CD14-positive monocyte (primary cell): ENCODE results near the gene MEI4. TPM values are rescaled to one million over a fixed set of nuclear protein-coding genes. Genes with fewer than 3 reads are reported as not detected.

Experiments used
- DNase-seq, 3 donors: peaks; one replicate each; pipeline ENCODE4 v3.0.0-alpha.2; 2011 to 2022
- H2AFZ ChIP-seq: 2 replicates; pipeline ENCODE4 v1.6.0; 2012; ENCODE audit warnings: mild to moderate bottlenecking, low read depth, low read length, inconsistent platforms; ENCODE audit not compliant: insufficient read depth, poor library complexity, severe bottlenecking
- H3K27ac ChIP-seq, 2 donors: 1 replicate in 1 of 2; 2 replicates in 1 of 2; pipeline ENCODE4 v1.5.1; 2012 to 2013; ENCODE audit warnings: low read length in 2 of 2, control low read depth in 1 of 2, inconsistent platforms in 1 of 2, low read depth in 1 of 2, mild to moderate bottlenecking in 1 of 2
- H3K27me3 ChIP-seq, 2 donors: one replicate each; pipeline versions ENCODE4 v1.6.0 to v1.6.1; 2011 to 2013; ENCODE audit warnings: low read length in 2 of 2; ENCODE audit not compliant: control insufficient read depth in 2 of 2, insufficient read depth in 2 of 2
- H3K36me3 ChIP-seq, 2 donors: replicated peaks in 1 of 2; 1 replicate in 1 of 2; 2 replicates in 1 of 2; pipeline versions ENCODE4 v1.5.1 to v1.6.1; 2012 to 2013; ENCODE audit warnings: low read length in 2 of 2, control low read depth in 1 of 2, inconsistent platforms in 1 of 2, mild to moderate bottlenecking in 1 of 2; ENCODE audit not compliant: insufficient read depth in 2 of 2, control insufficient read depth in 1 of 2
- H3K4me1 ChIP-seq, 2 donors: 1 replicate in 1 of 2; 2 replicates in 1 of 2; pipeline versions ENCODE4 v1.5.1 to v1.6.1; 2012 to 2013; ENCODE audit warnings: low read length in 2 of 2, control low read depth in 1 of 2, inconsistent platforms in 1 of 2, mild to moderate bottlenecking in 1 of 2, moderate library complexity in 1 of 2; ENCODE audit not compliant: insufficient read depth in 2 of 2, control insufficient read depth in 1 of 2
- H3K4me2 ChIP-seq: replicated peaks from 2 replicates; pipeline ENCODE3; 2012; ENCODE audit warnings: low read length, moderate library complexity, mild to moderate bottlenecking; ENCODE audit not compliant: poor library complexity, severe bottlenecking; ENCODE audit errors: extremely low read depth
- H3K4me3 ChIP-seq, 3 experiments: fragments of 200-600 bp in 1 of 3; sonication (generic) in 1 of 3; replicated peaks in 1 of 3; 1 replicate in 2 of 3; 2 replicates in 1 of 3; pipeline ENCODE4 v1.5.1; 2011 to 2013; ENCODE audit warnings: low read length in 3 of 3, mild to moderate bottlenecking in 3 of 3, control low read depth in 2 of 3, low read depth in 2 of 3, inconsistent platforms in 1 of 3, moderate library complexity in 1 of 3
- H3K79me2 ChIP-seq: 2 replicates; pipeline ENCODE4 v1.6.0; 2012; ENCODE audit warnings: mild to moderate bottlenecking, control low read depth, inconsistent platforms, low read length, moderate library complexity; ENCODE audit not compliant: insufficient read depth
- H3K9ac ChIP-seq: 2 replicates; pipeline ENCODE4 v1.6.0; 2017; ENCODE audit warnings: low read length, mild to moderate bottlenecking; ENCODE audit not compliant: insufficient read depth, poor library complexity, severe bottlenecking
- H3K9me3 ChIP-seq, 2 donors: replicated peaks in 1 of 2; 1 replicate in 1 of 2; 2 replicates in 1 of 2; pipeline versions ENCODE4 v1.5.1 to v1.6.1; 2012 to 2013; ENCODE audit warnings: low read length in 2 of 2, control low read depth in 1 of 2; ENCODE audit not compliant: control insufficient read depth in 1 of 2, insufficient read depth in 1 of 2
- H4K20me1 ChIP-seq: 2 replicates; pipeline ENCODE4 v1.6.0; 2012; ENCODE audit warnings: mild to moderate bottlenecking, low read length, control low read depth, moderate library complexity; ENCODE audit not compliant: insufficient read depth
- H3K27ac Mint-ChIP-seq, 7 donors: one replicate each; pipeline ENCODE4 v1.8.0; 2020; ENCODE audit warnings: mild to moderate bottlenecking in 7 of 7, mixed read lengths in 7 of 7, moderate library complexity in 6 of 7, inconsistent platforms in 2 of 7
- H3K27me3 Mint-ChIP-seq, 3 donors: one replicate each; pipeline ENCODE4 v1.8.0; 2021 to 2022; ENCODE audit warnings: low read depth in 3 of 3, mild to moderate bottlenecking in 3 of 3, mixed read lengths in 3 of 3, moderate library complexity in 3 of 3, inconsistent platforms in 1 of 3
- H3K36me3 Mint-ChIP-seq, 2 donors: one replicate each; pipeline ENCODE4 v1.8.0; 2020; ENCODE audit warnings: mixed read lengths in 2 of 2, inconsistent platforms in 1 of 2, mild to moderate bottlenecking in 1 of 2
- H3K4me1 Mint-ChIP-seq: one replicate; pipeline ENCODE4 v1.8.0; 2020; ENCODE audit warnings: mild to moderate bottlenecking, mixed read lengths
- H3K4me3 Mint-ChIP-seq, 2 donors: one replicate each; pipeline ENCODE4 v1.8.0; 2020; ENCODE audit warnings: mild to moderate bottlenecking in 2 of 2, mixed read lengths in 2 of 2, moderate library complexity in 1 of 2
- H3K9me3 Mint-ChIP-seq, 7 donors: one replicate each; pipeline ENCODE4 v1.8.0; 2020 to 2022; ENCODE audit warnings: mixed read lengths in 7 of 7, mild to moderate bottlenecking in 6 of 7, moderate library complexity in 6 of 7, inconsistent platforms in 2 of 7
- WGBS: methylation state at CpG from one replicate; pipeline ENCODE4 v1.1.5; 2013; ENCODE audit warnings: missing lambda C conversion rate; ENCODE audit not compliant: insufficient coverage; 5-methylcytosine and 5-hydroxymethylcytosine counted together
- intact Hi-C, 2 donors: fragments of 100-400 bp; cut with micrococcal nuclease; formaldehyde crosslinking; loops; one replicate each; pipeline versions ENCODE4 v1.15.0 to v1.15.1; 2023
- polyA plus RNA-seq, 3 donors: library from polyadenylated mRNA; depleted of rRNA in 1 of 3; unstranded in 2 of 3; stranded (reverse) in 1 of 3; fragments of 300-500 nt in 2 of 3; fragments of >200 nt in 1 of 3; fragmentation: Illumina TruSeq in 2 of 3; gene quantifications; 1 replicate in 2 of 3; 2 replicates in 1 of 3; pipeline ENCODE4 v1.2.3, GENCODE V29; 2012 to 2021
- TF ChIP-seq, protein P1 (sequence below): fragments of 200-600 bp; IDR thresholded peaks from one replicate; pipeline ENCODE4 v1.8.0; 2022; ENCODE audit warnings: antibody characterized with exemption, mild to moderate bottlenecking

MEI4 gene
- polyA plus RNA-seq, 3 donors, result not detected

DNA sequence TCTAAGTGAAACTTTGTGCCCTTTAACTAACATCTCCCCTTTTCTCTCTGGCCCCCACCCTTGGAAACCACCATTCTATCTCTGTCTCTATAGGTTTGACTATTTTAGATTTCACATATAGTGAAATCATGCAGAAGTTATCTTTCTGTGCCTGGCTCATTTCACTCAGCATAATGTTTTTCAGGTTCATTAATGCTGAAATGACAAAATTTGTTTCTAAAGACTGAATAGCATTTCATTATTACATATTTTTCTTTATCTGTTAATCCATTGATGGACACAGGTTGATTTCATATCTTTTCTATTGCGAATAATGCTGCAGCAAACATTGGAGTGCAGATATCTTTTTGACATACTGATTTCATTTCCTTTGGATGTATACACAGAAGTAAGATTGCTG lies 30.7 kb downstream of the MEI4 start:
- H2AFZ ChIP-seq, result no peak overlapping the region
- intact Hi-C loops, result no loop called here
- Mint-ChIP-seq H3K36me3 (no peaks in the 10 kb centered on the region), H3K27me3 (peaks cover 1 to 3% (median 2%) of the 10 kb centered on the region in 3 donors), H3K27ac (no peak overlapping the region), H3K9me3 (peaks cover 0 to 7% (median 3%) of the 10 kb centered on the region in 7 donors), H3K4me3 (no peak overlapping the region), H3K4me1 (no peaks in the 10 kb centered on the region)
- H3K79me2 ChIP-seq, result no peaks in the 10 kb centered on the region
- DNase-seq, result no peak
- no peaks in the 10 kb centered on the region for H3K4me1 ChIP-seq
- TF ChIP-seq, protein P1, sequence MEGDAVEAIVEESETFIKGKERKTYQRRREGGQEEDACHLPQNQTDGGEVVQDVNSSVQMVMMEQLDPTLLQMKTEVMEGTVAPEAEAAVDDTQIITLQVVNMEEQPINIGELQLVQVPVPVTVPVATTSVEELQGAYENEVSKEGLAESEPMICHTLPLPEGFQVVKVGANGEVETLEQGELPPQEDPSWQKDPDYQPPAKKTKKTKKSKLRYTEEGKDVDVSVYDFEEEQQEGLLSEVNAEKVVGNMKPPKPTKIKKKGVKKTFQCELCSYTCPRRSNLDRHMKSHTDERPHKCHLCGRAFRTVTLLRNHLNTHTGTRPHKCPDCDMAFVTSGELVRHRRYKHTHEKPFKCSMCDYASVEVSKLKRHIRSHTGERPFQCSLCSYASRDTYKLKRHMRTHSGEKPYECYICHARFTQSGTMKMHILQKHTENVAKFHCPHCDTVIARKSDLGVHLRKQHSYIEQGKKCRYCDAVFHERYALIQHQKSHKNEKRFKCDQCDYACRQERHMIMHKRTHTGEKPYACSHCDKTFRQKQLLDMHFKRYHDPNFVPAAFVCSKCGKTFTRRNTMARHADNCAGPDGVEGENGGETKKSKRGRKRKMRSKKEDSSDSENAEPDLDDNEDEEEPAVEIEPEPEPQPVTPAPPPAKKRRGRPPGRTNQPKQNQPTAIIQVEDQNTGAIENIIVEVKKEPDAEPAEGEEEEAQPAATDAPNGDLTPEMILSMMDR, result no peak
- no CpG with 5 or more reads among the region's 1 CpG for WGBS
- H3K27me3 ChIP-seq, result no peaks in the 10 kb centered on the region
- no peak overlapping the region for H3K27ac ChIP-seq
- no peaks in the 10 kb centered on the region for H3K36me3 ChIP-seq
- H3K9ac ChIP-seq, result no peak overlapping the region
- H3K9me3 ChIP-seq, result peaks cover 0 to 6% of the 10 kb centered on the region in 2 donors
- H3K4me3 ChIP-seq, result no peak overlapping the region
- H4K20me1 ChIP-seq, result no peaks in the 10 kb centered on the region
- no peak overlapping the region for H3K4me2 ChIP-seq

GRCh38 chr6:77686931-77687330 lies 34.1 kb downstream of the MEI4 start:
- TF ChIP-seq, protein P1, result no peak

More at GRCh38 chr6:77686931-77687330, 34.1 kb downstream of the MEI4 start:
- H3K36me3 ChIP-seq, result no peaks in the 10 kb centered on the region
- no peak overlapping the region for H3K27ac Mint-ChIP-seq
- H3K27ac ChIP-seq, result no peak overlapping the region
- no peaks in the 10 kb centered on the region for H3K27me3 ChIP-seq
- H3K4me3 ChIP-seq, result no peak overlapping the region
- H2AFZ ChIP-seq, result no peak overlapping the region
- no peaks in the 10 kb centered on the region for H3K9me3 ChIP-seq
- H3K9me3 Mint-ChIP-seq, result peaks cover 0 to 4% (median 2%) of the 10 kb centered on the region in 7 donors
- H4K20me1 ChIP-seq, result no peaks in the 10 kb centered on the region
- no peak for DNase-seq
- peaks cover 1 to 2% (median 1%) of the 10 kb centered on the region in 3 donors for H3K27me3 Mint-ChIP-seq
- WGBS, result no CpG with 5 or more reads among the region's 2 CpGs
- no peak overlapping the region for H3K4me3 Mint-ChIP-seq
- no peaks in the 10 kb centered on the region for H3K4me1 ChIP-seq
- H3K9ac ChIP-seq, result no peak overlapping the region
- H3K4me1 Mint-ChIP-seq, result no peaks in the 10 kb centered on the region
- no peaks in the 10 kb centered on the region for H3K79me2 ChIP-seq
- intact Hi-C loops, result no loop called here
- no peak overlapping the region for H3K4me2 ChIP-seq
- no peaks in the 10 kb centered on the region for H3K36me3 Mint-ChIP-seq
